Activated CD4-positive, alpha-beta T cell treated with anti-CD3 and anti-CD28 coated beads, Interleukin-2, amount 10 ng/mL, durations not matched to agents 7 days and 5 days (primary cell): Measurements from ENCODE around the gene ZNF844. TPM values are rescaled to one million over a fixed set of nuclear protein-coding genes. Genes with fewer than 3 reads are reported as not detected.
A peak's percentile ranks its signal among the peaks of the same experiment; 100 is the strongest.
"Not testable (repeated sequence)": the region's sequence is repeated elsewhere in the genome, so short reads cannot be mapped to it uniquely, and the experiment has no call there.

Experiments
- CTCF ChIA-PET: fragments of 350-600 bp; sonication (Branson Sonifier 250); formaldehyde crosslinking; loops from one replicate; lab custom pipeline; 2021; ENCODE audit warnings: antibody characterized with exemption; lab: Charles Lee
- POLR2A ChIA-PET: fragments of 350-600 bp; sonication (Branson Sonifier 250); formaldehyde crosslinking; loops from one replicate; lab custom pipeline; 2021; ENCODE audit warnings: antibody characterized with exemption; lab: Charles Lee
- DNase-seq: peaks from one replicate; pipeline ENCODE4 v3.0.0-alpha.2; 2020
- H3K27ac Mint-ChIP-seq: one replicate; pipeline ENCODE4 v1.8.0; 2021; ENCODE audit warnings: mild to moderate bottlenecking, moderate library complexity, mixed read lengths
- H3K27me3 Mint-ChIP-seq: one replicate; pipeline ENCODE4 v1.8.0; 2021; ENCODE audit warnings: mixed read lengths
- H3K36me3 Mint-ChIP-seq: one replicate; pipeline ENCODE4 v1.8.0; 2021; ENCODE audit warnings: low read depth, mixed read lengths
- H3K4me1 Mint-ChIP-seq: one replicate; pipeline ENCODE4 v1.8.0; 2021; ENCODE audit warnings: mixed read lengths
- H3K4me3 Mint-ChIP-seq: one replicate; pipeline ENCODE4 v1.8.0; 2021; ENCODE audit warnings: mild to moderate bottlenecking, moderate library complexity, mixed read lengths
- H3K9me3 Mint-ChIP-seq: one replicate; pipeline ENCODE4 v1.8.0; 2021; ENCODE audit warnings: mixed read lengths
- total RNA-seq, 2 experiments: library from RNA; stranded (reverse); gene quantifications; one replicate each; pipeline ENCODE4 v1.2.3, GENCODE V29; 2021

Gene ZNF844
- total RNA-seq, 2 experiments from 2014 or later = 3.5 to 3.6 TPM

GRCh38 chr19:12055784-12056183 is 8.7 kb upstream of the ZNF844 start:
- Mint-ChIP-seq H3K27me3 (peaks cover 7% of the 10 kb centered on the region), H3K27ac (no peak overlapping the region), H3K4me3 (no peak overlapping the region), H3K36me3 (peaks cover 3% of the 10 kb centered on the region), H3K4me1 (peaks cover 18% of the 10 kb centered on the region), H3K9me3 (peaks cover 3% of the 10 kb centered on the region)
- no peak for DNase-seq
- POLR2A ChIA-PET = no interaction called here
- CTCF ChIA-PET = interaction anchor here (1.1 kb wide), 1 partner anchor 258 kb away, joined by 3 read pairs; no protein-coding TSS in a partner anchor

GRCh38 chr19:12075538-12076139 is 11.1 kb downstream of the ZNF844 start:
- ChIA-PET CTCF (no interaction called here), POLR2A (no interaction called here)
- Mint-ChIP-seq H3K9me3 (peaks cover 51% of the 10 kb centered on the region), H3K27ac (no peak overlapping the region), H3K27me3 (no peaks in the 10 kb centered on the region), H3K4me1 (no peaks in the 10 kb centered on the region), H3K36me3 (peaks cover 55% of the 10 kb centered on the region), H3K4me3 (no peak overlapping the region)
- DNase-seq = no peak

GRCh38 chr19:12076331-12076730 is 11.8 kb downstream of the ZNF844 start:
- H3K27me3 Mint-ChIP-seq, POLR2A ChIA-PET, DNase-seq, H3K27ac Mint-ChIP-seq, CTCF ChIA-PET, H3K4me1 Mint-ChIP-seq, H3K4me3 Mint-ChIP-seq: not testable (repeated sequence)
- Mint-ChIP-seq H3K9me3 (peaks cover 50% of the 10 kb centered on the region), H3K36me3 (peaks cover 55% of the 10 kb centered on the region)

GRCh38 chr19:12077375-12077774 is 12.8 kb downstream of the ZNF844 start:
- POLR2A ChIA-PET = no interaction called here
- no peak overlapping the region for H3K4me3 Mint-ChIP-seq
- H3K27me3 Mint-ChIP-seq = no peaks in the 10 kb centered on the region
- peaks cover 55% of the 10 kb centered on the region for H3K36me3 Mint-ChIP-seq
- CTCF ChIA-PET = no interaction called here
- DNase-seq = no peak
- no peaks in the 10 kb centered on the region for H3K4me1 Mint-ChIP-seq
- H3K27ac Mint-ChIP-seq = no peak overlapping the region
- H3K9me3 Mint-ChIP-seq = peaks cover 51% of the 10 kb centered on the region

GRCh38 chr19:12083336-12083735 is 18.8 kb downstream of the ZNF844 start:
- DNase-seq, POLR2A ChIA-PET, H3K4me3 Mint-ChIP-seq, H3K4me1 Mint-ChIP-seq, H3K27me3 Mint-ChIP-seq, H3K27ac Mint-ChIP-seq: not testable (repeated sequence)
- CTCF ChIA-PET = interaction anchor here (1.4 kb wide), 1 partner anchor 9 kb away, joined by 6 read pairs; no protein-coding TSS in a partner anchor
- Mint-ChIP-seq H3K9me3 (peaks cover 35% of the 10 kb centered on the region), H3K36me3 (peaks cover 17% of the 10 kb centered on the region)

- ChIA-PET POLR2A (no interaction called here), CTCF (interaction anchor here (0.6 to 0.7 kb wide), 4 partner anchors 13 to 655 kb away, joined by 3 read pairs; no protein-coding TSS in a partner anchor)
- no peak overlapping the region for H3K27ac Mint-ChIP-seq
- H3K9me3 Mint-ChIP-seq = peaks cover 30% of the 10 kb centered on the region
- H3K4me3 Mint-ChIP-seq = no peak overlapping the region
- no peaks in the 10 kb centered on the region for H3K27me3 Mint-ChIP-seq
- no peaks in the 10 kb centered on the region for H3K4me1 Mint-ChIP-seq
- peaks cover 10% of the 10 kb centered on the region for H3K36me3 Mint-ChIP-seq
- DNase-seq = no peak
These were observed 20.7 kb downstream of the ZNF844 start for GRCh38 chr19:12085074-12085818.

- Mint-ChIP-seq H3K27me3 (no peaks in the 10 kb centered on the region), H3K4me3 (peak overlapping the region; percentile 0), H3K4me1 (peaks cover 22% of the 10 kb centered on the region), H3K27ac (no peak overlapping the region), H3K36me3 (peaks cover 9% of the 10 kb centered on the region), H3K9me3 (peaks cover 13% of the 10 kb centered on the region)
- POLR2A ChIA-PET = no interaction called here
- peak; percentile 72 for DNase-seq
- CTCF ChIA-PET = interaction anchor here (0.6 to 3.3 kb wide), 12 partner anchors 8 to 169 kb away, joined by 3 to 18 read pairs (median 4); partner anchors contain the start of genes ZNF20 and ZNF700
These were observed 26.3 kb downstream of the ZNF844 start for GRCh38 chr19:12090807-12091206.

- peaks cover 10% of the 10 kb centered on the region for H3K36me3 Mint-ChIP-seq
- ChIA-PET CTCF (interaction anchor here (0.5 to 3.3 kb wide), 4 partner anchors 9 to 169 kb away, joined by 4 to 18 read pairs (median 6); partner anchors contain the start of gene ZNF20), POLR2A (no interaction called here)
- peak overlapping the region; percentile 85 for H3K27ac Mint-ChIP-seq
- no peaks in the 10 kb centered on the region for H3K27me3 Mint-ChIP-seq
- peak overlapping the region; percentile 81 for H3K4me3 Mint-ChIP-seq
- peak; percentile 68 for DNase-seq
- H3K9me3 Mint-ChIP-seq = peaks cover 11% of the 10 kb centered on the region
- H3K4me1 Mint-ChIP-seq = peaks cover 22% of the 10 kb centered on the region
These were observed 27.7 kb downstream of the ZNF844 start for GRCh38 chr19:12092065-12092867.

- Mint-ChIP-seq H3K9me3 (peaks cover 10% of the 10 kb centered on the region), H3K36me3 (peaks cover 11% of the 10 kb centered on the region), H3K27ac (peak overlapping the region; percentile 85), H3K4me1 (peaks cover 22% of the 10 kb centered on the region), H3K27me3 (no peaks in the 10 kb centered on the region), H3K4me3 (peak overlapping the region; percentile 81)
- POLR2A ChIA-PET = no interaction called here
- CTCF ChIA-PET = interaction anchor here (1.1 to 1.9 kb wide), 2 partner anchors 10 to 169 kb away, joined by 5 to 6 read pairs; no protein-coding TSS in a partner anchor
- no peak for DNase-seq
These were observed 28.4 kb downstream of the ZNF844 start for GRCh38 chr19:12092956-12093355.

- DNase-seq = no peak
- peaks cover 9% of the 10 kb centered on the region for H3K9me3 Mint-ChIP-seq
- CTCF ChIA-PET = interaction anchor here (1.9 kb wide), 1 partner anchor 170 kb away, joined by 5 read pairs; no protein-coding TSS in a partner anchor
- H3K4me3 Mint-ChIP-seq = peak overlapping the region; percentile 81
- H3K27ac Mint-ChIP-seq = no peak overlapping the region
- H3K4me1 Mint-ChIP-seq = peaks cover 22% of the 10 kb centered on the region
- no peaks in the 10 kb centered on the region for H3K27me3 Mint-ChIP-seq
- POLR2A ChIA-PET = no interaction called here
- peaks cover 14% of the 10 kb centered on the region for H3K36me3 Mint-ChIP-seq
These were observed 29.2 kb downstream of the ZNF844 start for GRCh38 chr19:12093777-12094176.

GRCh38 chr19:12095111-12095790 is 30.7 kb downstream of the ZNF844 start:
- H3K4me1 Mint-ChIP-seq = peaks cover 22% of the 10 kb centered on the region
- peaks cover 14% of the 10 kb centered on the region for H3K36me3 Mint-ChIP-seq
- no peak overlapping the region for H3K27ac Mint-ChIP-seq
- H3K27me3 Mint-ChIP-seq = no peaks in the 10 kb centered on the region
- ChIA-PET CTCF (no interaction called here), POLR2A (no interaction called here)
- DNase-seq = no peak
- no peak overlapping the region for H3K4me3 Mint-ChIP-seq
- H3K9me3 Mint-ChIP-seq = peaks cover 13% of the 10 kb centered on the region

GRCh38 chr19:12098040-12098439 is 33.5 kb downstream of the ZNF844 start:
- Mint-ChIP-seq H3K27me3 (no peaks in the 10 kb centered on the region), H3K4me1 (peaks cover 7% of the 10 kb centered on the region), H3K27ac (no peak overlapping the region), H3K9me3 (peaks cover 23% of the 10 kb centered on the region), H3K36me3 (peaks cover 16% of the 10 kb centered on the region), H3K4me3 (no peak overlapping the region)
- no peak for DNase-seq
- POLR2A ChIA-PET = no interaction called here
- CTCF ChIA-PET = interaction anchor here (0.6 kb wide), 1 partner anchor 13 kb away, joined by 3 read pairs; no protein-coding TSS in a partner anchor
